HG02759 (cell line): ENCODE measurements around the gene DTX1.
A peak's percentile ranks its signal among the peaks of the same experiment; 100 is the strongest.

Experiments used
- ATAC-seq: cut with Tn5 transposase; IDR thresholded peaks from one replicate; pipeline ENCODE4 v1.9.1; 2021; ENCODE audit warnings: mild to moderate bottlenecking, moderate library complexity; ENCODE audit not compliant: unreplicated experiment

DTX1 gene

GRCh38 chr12:113070117-113070906, 13.8 kb downstream of the DTX1 start:
- ATAC-seq: no peak

GRCh38 chr12:113071135-113072112, 14.9 kb downstream of the DTX1 start:
- ATAC-seq: no peak

GRCh38 chr12:113072136-113072535, 15.6 kb downstream of the DTX1 start:
- ATAC-seq: no peak

GRCh38 chr12:113073586-113073985, 17.1 kb downstream of the DTX1 start:
- ATAC-seq: no peak

- ATAC-seq: peak; percentile 90
These were observed 18.7 kb downstream of the DTX1 start for GRCh38 chr12:113075137-113075683.

GRCh38 chr12:113077057-113077858, 20.7 kb downstream of the DTX1 start:
- no peak for ATAC-seq

GRCh38 chr12:113077859-113078255, 21.3 kb downstream of the DTX1 start:
- no peak for ATAC-seq

GRCh38 chr12:113081873-113082272, 25.3 kb downstream of the DTX1 start:
- no peak for ATAC-seq

- ATAC-seq: peak; percentile 68
These were observed 26.1 kb downstream of the DTX1 start for GRCh38 chr12:113082486-113083148.

- no peak for ATAC-seq
These were observed 27.4 kb downstream of the DTX1 start for GRCh38 chr12:113083863-113084435.

GRCh38 chr12:113086249-113087164, 30.0 kb downstream of the DTX1 start:
- ATAC-seq: no peak

GRCh38 chr12:113087193-113087592, 30.7 kb downstream of the DTX1 start:
- no peak for ATAC-seq

GRCh38 chr12:113088037-113088436, 31.5 kb downstream of the DTX1 start:
- no peak for ATAC-seq

- no peak for ATAC-seq
These were observed 32.6 kb downstream of the DTX1 start for GRCh38 chr12:113088971-113089756.

- ATAC-seq: no peak
These were observed 33.3 kb downstream of the DTX1 start for GRCh38 chr12:113089839-113090238.

- ATAC-seq: no peak
These were observed 34.2 kb downstream of the DTX1 start for GRCh38 chr12:113090740-113091139.

- no peak for ATAC-seq
These were observed 35.0 kb downstream of the DTX1 start for GRCh38 chr12:113091506-113091905.
